GM12878 (cell line): ENCODE data around the gene ZNF777. TPM values are rescaled to one million over a fixed set of nuclear protein-coding genes. Genes with fewer than 3 reads are reported as not detected.
"Not testable (repeated sequence)": the region's sequence is repeated elsewhere in the genome, so short reads cannot be mapped to it uniquely, and the experiment has no call there.

Experiments used
- ATAC-seq: fragments of 200-7000 bp; cut with Tn5 transposase; 3 replicates; pipeline ENCODE4 v1.9.1; 2020; ENCODE audit warnings: mild to moderate bottlenecking, moderate library complexity
- BruUV-seq: library from RNA; stranded (reverse); fragments of 400-500 nt; replicated peaks from 2 replicates; lab custom pipeline; 2021; lab: Mats Ljungman, UMichigan
- CTCF ChIA-PET: fragments of 300-600 bp; sonication (Branson Sonifier 250); formaldehyde crosslinking; extraction: SDS; loops from one replicate; lab custom pipeline; 2021; ENCODE audit warnings: inconsistent platforms; lab: Yijun Ruan, JAX
- POLR2A ChIA-PET: fragments of 350-600 bp; formaldehyde crosslinking; extraction: SDS; loops from one replicate; lab custom pipeline; 2021; ENCODE audit warnings: inconsistent platforms; lab: Charles Lee
- RAD21 ChIA-PET: fragments of 300-600 bp; sonication (Branson Sonifier 250); formaldehyde crosslinking; loops from one replicate; lab custom pipeline; 2023; ENCODE audit warnings: antibody characterized with exemption; ENCODE audit not compliant: unreplicated experiment; lab: Charles Lee
- SMC1A ChIA-PET: fragments of 300-600 bp; sonication (Branson Sonifier 250); formaldehyde crosslinking; loops from one replicate; lab custom pipeline; 2023; ENCODE audit not compliant: unreplicated experiment, uncharacterized antibody; lab: Charles Lee
- DNase-seq: peaks from one replicate; pipeline ENCODE4 v3.0.0-alpha.2; 2011; ENCODE audit warnings: low read depth, low spot score
- FAIRE-seq: peaks from 3 replicates; lab custom pipeline; 2011; peaks lifted over from hg19 to GRCh38; lab: Jason Lieb, UNC
- H2AFZ ChIP-seq: 2 replicates; pipeline ENCODE4 v1.6.0; 2011; ENCODE audit warnings: low read depth, low read length, control low read depth; ENCODE audit not compliant: control insufficient read depth
- H3K27ac ChIP-seq: 2 replicates; pipeline ENCODE4 v1.5.1; 2011; ENCODE audit warnings: control low read depth; ENCODE audit not compliant: control insufficient read depth, insufficient read depth
- H3K27me3 ChIP-seq, 2 experiments: replicated peaks in 1 of 2; 2 replicates each; pipeline versions ENCODE4 v1.6.0 to v1.6.1; 2011; ENCODE audit warnings: low read length in 1 of 2; ENCODE audit not compliant: control insufficient read depth in 2 of 2, insufficient read depth in 2 of 2
- H3K36me3 ChIP-seq, 2 experiments: 2 replicates each; pipeline ENCODE4 v1.5.1; 2011; ENCODE audit warnings: low read length in 1 of 2; ENCODE audit not compliant: control insufficient read depth in 2 of 2, insufficient read depth in 2 of 2
- H3K4me1 ChIP-seq: 2 replicates; pipeline ENCODE4 v1.6.1; 2011; ENCODE audit warnings: mild to moderate bottlenecking, low read length, moderate library complexity, mixed read lengths; ENCODE audit not compliant: control insufficient read depth, insufficient read depth
- H3K4me2 ChIP-seq: 2 replicates; pipeline ENCODE4 v1.6.0; 2011; ENCODE audit warnings: control low read depth; ENCODE audit not compliant: control insufficient read depth, insufficient read depth
- H3K4me3 ChIP-seq: fragments of 200-600 bp; sonication (generic); 2 replicates; pipeline ENCODE4 v1.5.1; 2016
- H3K79me2 ChIP-seq: 2 replicates; pipeline ENCODE4 v1.6.0; 2011; ENCODE audit warnings: low read length; ENCODE audit not compliant: control insufficient read depth, insufficient read depth
- H3K9ac ChIP-seq: 2 replicates; pipeline ENCODE4 v1.8.0; 2011; ENCODE audit warnings: low read length, control low read depth, mixed read lengths; ENCODE audit not compliant: control insufficient read depth, insufficient read depth
- H3K9me3 ChIP-seq: replicated peaks from 3 replicates; pipeline ENCODE4 v1.5.1; 2011; ENCODE audit warnings: mild to moderate bottlenecking, low read length; ENCODE audit not compliant: control insufficient read depth, insufficient read depth
- H4K20me1 ChIP-seq: 2 replicates; pipeline ENCODE4 v1.6.0; 2011; ENCODE audit not compliant: control insufficient read depth, insufficient read depth
- E2F8 ChIP-seq: fragments of 450-650 bp; IDR thresholded peaks from 2 replicates; pipeline ENCODE4 v1.6.1; 2018; ENCODE audit warnings: mild to moderate bottlenecking, low read depth, moderate library complexity; ENCODE audit not compliant: partially characterized antibody
- PAX5 ChIP-seq: IDR thresholded peaks from 2 replicates; pipeline ENCODE4 v1.6.1; 2011; ENCODE audit warnings: low read depth, low read length, borderline replicate concordance
- RB1 ChIP-seq: fragments of 450-650 bp; formaldehyde crosslinking; IDR thresholded peaks from 2 replicates; pipeline ENCODE4 v1.6.1; 2017; ENCODE audit warnings: mild to moderate bottlenecking, borderline replicate concordance
- SIX5 ChIP-seq: IDR thresholded peaks from 2 replicates; pipeline ENCODE4 v1.6.1; 2011; ENCODE audit warnings: mild to moderate bottlenecking, low read depth, low read length, moderate library complexity; ENCODE audit not compliant: severe bottlenecking
- TCF3 ChIP-seq: IDR thresholded peaks from 2 replicates; pipeline ENCODE4 v1.6.1; 2012; ENCODE audit warnings: low read depth, mild to moderate bottlenecking, low read length, borderline replicate concordance; ENCODE audit not compliant: insufficient read depth
- ZBTB40 ChIP-seq: fragments of 450-650 bp; IDR thresholded peaks from 2 replicates; pipeline ENCODE4 v1.6.1; 2016; ENCODE audit warnings: mild to moderate bottlenecking, moderate library complexity, borderline replicate concordance
- whole genome bisulfite sequencing: methylation state at CpG from one replicate; pipeline ENCODE4 v1.1.6; 2016; ENCODE audit warnings: low lambda C conversion rate; ENCODE audit not compliant: insufficient replicate concordance, insufficient coverage; ENCODE audit errors: missing lambda C conversion rate; 5-methylcytosine and 5-hydroxymethylcytosine counted together
- in situ Hi-C: fragments of 300-500 bp; cut with MboI; formaldehyde crosslinking; loops from 9 replicates; pipeline ENCODE4 v1.14.3; 2018; ENCODE audit warnings: mixed read lengths
- intact Hi-C: fragments of 100-400 bp; cut with micrococcal nuclease; formaldehyde crosslinking; loops from one replicate; pipeline ENCODE4 v1.14.2; 2022; ENCODE audit not compliant: unreplicated experiment
- polyA plus RNA-seq, 11 experiments: library from polyadenylated mRNA; depleted of rRNA in 4 of 11; unstranded in 6 of 11; stranded (reverse) in 5 of 11; fragments of >200 nt; fragmentation: Nextera tagmentation in 4 of 11; fragmentation: Illumina TruSeq in 1 of 11; extraction: Ambion mirVana in 4 of 11; extraction: Trizol in 1 of 11; gene quantifications; 1 replicate in 1 of 11; 2 replicates in 10 of 11; pipeline versions ENCODE4 v1.2.1 to v1.2.3, GENCODE V29; 2011 to 2016; ENCODE audit warnings: inconsistent platforms in 2 of 11, missing spikeins in 2 of 11, low read depth in 1 of 11
- total RNA-seq, 4 experiments: library from RNA; depleted of rRNA in 3 of 4; stranded (reverse); fragments of >200 nt in 3 of 4; fragmentation: Illumina TruSeq in 1 of 4; extraction: Trizol in 1 of 4; gene quantifications; 2 replicates each; pipeline versions ENCODE4 v1.2.1 to v1.2.3, GENCODE V29; 2013 to 2021

Gene ZNF777
- total and polyA plus RNA-seq, 10 of the 15 experiments (the other 5 are each of a cell fraction or from before 2014, with no cell fraction given), result 0.03 to 16.0 (median 3.7) TPM

GRCh38 chr7:149493975-149494374 is 33.1 kb upstream of the ZNF777 start:
- CTCF ChIA-PET, DNase-seq, H3K27me3 ChIP-seq, in situ Hi-C loops, ATAC-seq, H3K4me1 ChIP-seq, intact Hi-C loops, RAD21 ChIA-PET, H3K27ac ChIP-seq, FAIRE-seq, H4K20me1 ChIP-seq, H3K9ac ChIP-seq, H3K9me3 ChIP-seq, H2AFZ ChIP-seq, POLR2A ChIA-PET, BruUV-seq, SMC1A ChIA-PET, H3K4me3 ChIP-seq, H3K4me2 ChIP-seq: not testable (repeated sequence)
- WGBS, result 95% methylated on average over 14 of the region's 20 CpGs
- Histone ChIP-seq H3K79me2 (peaks cover 26% of the 10 kb centered on the region), H3K36me3 (peaks cover 13 to 15% of the 10 kb centered on the region in 2 experiments)

- H3K27me3 ChIP-seq, result no peaks in the 10 kb centered on the region
- H3K4me2 ChIP-seq, result no peak overlapping the region
- H3K9ac ChIP-seq, result no peak overlapping the region
- peaks cover 13 to 15% of the 10 kb centered on the region in 2 experiments for H3K36me3 ChIP-seq
- intact Hi-C loops, result no loop called here
- H3K27ac ChIP-seq, result no peak overlapping the region
- ATAC-seq, result no peak
- TF ChIP-seq ZBTB40, result no peak
- no peak for TF ChIP-seq SIX5
- no peak for TF ChIP-seq E2F8
- TF ChIP-seq RB1, result no peak
- no peak for TF ChIP-seq TCF3
- TF ChIP-seq PAX5, result no peak
- TF ChIP-seq, all 136 proteins: peak for 0
- WGBS, result 97% methylated on average over 9 of the region's 9 CpGs
- Histone ChIP-seq H3K4me1 (peaks cover 9% of the 10 kb centered on the region), H2AFZ (no peak overlapping the region), H3K4me3 (no peak overlapping the region), H3K9me3 (no peaks in the 10 kb centered on the region), H4K20me1 (no peaks in the 10 kb centered on the region), H3K79me2 (peaks cover 26% of the 10 kb centered on the region)
- CTCF ChIA-PET, result no interaction called here
- in situ Hi-C loops, result no loop called here
- BruUV-seq, result no TSS peak
- RAD21 ChIA-PET, result no interaction called here
- POLR2A ChIA-PET, result no interaction called here
- no peak for FAIRE-seq
- SMC1A ChIA-PET, result no interaction called here
- no peak for DNase-seq
Observed at GRCh38 chr7:149493366-149493765, 32.5 kb upstream of the ZNF777 start.
